Keratinocyte (primary cell): ENCODE data around the gene NEK2.

Experiments
- EZH2 ChIP-seq: IDR thresholded peaks from one replicate; pipeline ENCODE4 v1.6.1; 2012; ENCODE audit warnings: inconsistent platforms, mild to moderate bottlenecking, low read length, moderate library complexity
- TF ChIP-seq, protein P1 (sequence below), 3 experiments: IDR thresholded peaks in 1 of 3; conservative IDR thresholded peaks in 1 of 3; optimal IDR thresholded peaks in 1 of 3; 2 replicates in 2 of 3; 3 replicates in 1 of 3; pipeline versions ENCODE3 to v1.5.1; 2011; ENCODE audit warnings: low read length in 3 of 3, mild to moderate bottlenecking in 3 of 3, moderate library complexity in 2 of 3, control low read depth in 1 of 3, inconsistent platforms in 1 of 3; ENCODE audit not compliant: insufficient read depth in 2 of 3; ENCODE audit errors: extremely low read depth in 1 of 3

DNA sequence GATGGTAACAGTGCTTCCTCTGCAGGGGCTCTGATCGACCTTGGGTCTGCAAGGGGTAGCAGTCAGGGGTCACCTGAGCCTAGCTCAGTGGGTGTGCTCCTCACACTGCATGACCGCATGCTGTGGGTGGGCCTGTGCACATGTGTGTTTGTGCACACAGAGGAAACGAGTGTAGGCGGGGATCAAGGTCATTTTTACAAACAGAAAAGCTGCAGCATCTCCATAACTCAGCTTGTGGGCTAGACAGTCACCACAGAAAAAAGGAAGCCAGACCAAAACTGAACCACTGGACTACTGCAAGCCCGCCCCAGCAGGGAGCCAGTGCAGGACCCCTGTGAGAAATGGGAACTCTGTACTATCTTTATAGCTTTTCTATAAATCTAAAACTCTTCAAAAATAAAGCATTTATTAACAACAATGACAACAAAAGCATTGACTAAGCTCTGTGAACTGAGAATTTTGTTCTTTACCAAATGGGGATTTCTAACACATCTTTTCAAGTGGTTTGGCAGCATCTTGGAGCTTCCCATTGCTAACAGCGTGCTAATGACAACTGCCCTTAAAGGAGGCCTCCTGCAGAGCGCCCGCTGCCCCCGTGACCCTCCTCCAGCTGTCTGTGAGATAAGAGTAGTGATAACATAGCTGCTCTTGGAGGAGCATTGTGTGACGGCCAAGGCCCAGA, 19.9 kb upstream of the NEK2 start:
- TF ChIP-seq, protein P1, sequence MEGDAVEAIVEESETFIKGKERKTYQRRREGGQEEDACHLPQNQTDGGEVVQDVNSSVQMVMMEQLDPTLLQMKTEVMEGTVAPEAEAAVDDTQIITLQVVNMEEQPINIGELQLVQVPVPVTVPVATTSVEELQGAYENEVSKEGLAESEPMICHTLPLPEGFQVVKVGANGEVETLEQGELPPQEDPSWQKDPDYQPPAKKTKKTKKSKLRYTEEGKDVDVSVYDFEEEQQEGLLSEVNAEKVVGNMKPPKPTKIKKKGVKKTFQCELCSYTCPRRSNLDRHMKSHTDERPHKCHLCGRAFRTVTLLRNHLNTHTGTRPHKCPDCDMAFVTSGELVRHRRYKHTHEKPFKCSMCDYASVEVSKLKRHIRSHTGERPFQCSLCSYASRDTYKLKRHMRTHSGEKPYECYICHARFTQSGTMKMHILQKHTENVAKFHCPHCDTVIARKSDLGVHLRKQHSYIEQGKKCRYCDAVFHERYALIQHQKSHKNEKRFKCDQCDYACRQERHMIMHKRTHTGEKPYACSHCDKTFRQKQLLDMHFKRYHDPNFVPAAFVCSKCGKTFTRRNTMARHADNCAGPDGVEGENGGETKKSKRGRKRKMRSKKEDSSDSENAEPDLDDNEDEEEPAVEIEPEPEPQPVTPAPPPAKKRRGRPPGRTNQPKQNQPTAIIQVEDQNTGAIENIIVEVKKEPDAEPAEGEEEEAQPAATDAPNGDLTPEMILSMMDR (optimal IDR thresholded peaks at IDR 0.05 in 1 of 3, IDR thresholded peaks at IDR 0.05 in 1 of 3, conservative IDR thresholded peaks at IDR 0.05 in 1 of 3; ENCODE audit: extremely low read depth in 1 of 3, insufficient read depth in 2 of 3, low read length in 3 of 3), result no peak
- no peak for TF ChIP-seq EZH2
